IMR-90 (cell line): ENCODE measurements around the gene TRAFD1. TPM values are rescaled to one million over a fixed set of nuclear protein-coding genes. Genes with fewer than 3 reads are reported as not detected.

Experiments used
- ATAC-seq: fragments of 200-7000 bp; cut with Tn5 transposase; 2 replicates; pipeline ENCODE4 v1.9.1; 2020; ENCODE audit warnings: low read depth, mild to moderate bottlenecking, moderate library complexity
- BruUV-seq: library from RNA; stranded (reverse); fragments of 400-500 nt; replicated peaks from 2 replicates; lab custom pipeline; 2021; lab: Mats Ljungman, UMichigan
- CTCF ChIA-PET: fragments of 300-600 bp; formaldehyde crosslinking; extraction: SDS; loops from one replicate; lab custom pipeline; 2021; ENCODE audit warnings: antibody characterized with exemption; lab: Yijun Ruan, JAX
- POLR2A ChIA-PET: fragments of 300-600 bp; sonication (Branson Sonifier 250); formaldehyde crosslinking; loops from one replicate; lab custom pipeline; 2022; ENCODE audit warnings: antibody characterized with exemption; ENCODE audit not compliant: unreplicated experiment; lab: Charles Lee
- DNase-seq: peaks from one replicate; pipeline ENCODE4 v3.0.0; 2013
- H2AFZ ChIP-seq: replicated peaks from 2 replicates; pipeline ENCODE3; 2013; ENCODE audit warnings: low read length, mild to moderate bottlenecking; ENCODE audit not compliant: poor library complexity
- H2AK5ac ChIP-seq: 2 replicates; pipeline ENCODE4 v1.6.1; 2013; ENCODE audit warnings: low read depth, low read length, inconsistent platforms
- H2AK9ac ChIP-seq: replicated peaks from 2 replicates; pipeline ENCODE3; 2013; ENCODE audit warnings: mild to moderate bottlenecking, low read depth, low read length, moderate library complexity; ENCODE audit not compliant: poor library complexity
- H2BK120ac ChIP-seq: 2 replicates; pipeline ENCODE4 v1.6.1; 2013; ENCODE audit warnings: low read depth, low read length, inconsistent platforms
- H2BK15ac ChIP-seq: 3 replicates; pipeline ENCODE4 v1.6.1; 2013; ENCODE audit warnings: low read depth, low read length, inconsistent platforms
- H2BK20ac ChIP-seq: 2 replicates; pipeline ENCODE4 v1.6.1; 2013; ENCODE audit warnings: low read depth, mild to moderate bottlenecking, inconsistent platforms, low read length, moderate library complexity
- H2BK5ac ChIP-seq: 2 replicates; pipeline ENCODE4 v1.6.1; 2013; ENCODE audit warnings: mild to moderate bottlenecking, low read depth, low read length, inconsistent platforms; ENCODE audit not compliant: poor library complexity, severe bottlenecking
- H3K14ac ChIP-seq: replicated peaks from 2 replicates; pipeline ENCODE4 v1.6.1; 2013; ENCODE audit warnings: low read depth, low read length, inconsistent platforms
- H3K18ac ChIP-seq: 2 replicates; pipeline ENCODE4 v1.6.1; 2013; ENCODE audit warnings: low read depth, low read length, control low read depth
- H3K23ac ChIP-seq: 2 replicates; pipeline ENCODE4 v1.6.1; 2013; ENCODE audit warnings: low read depth, low read length, inconsistent platforms
- H3K27ac ChIP-seq: 2 replicates; pipeline ENCODE4 v1.5.1; 2013; ENCODE audit warnings: mild to moderate bottlenecking, control low read depth, low read length; ENCODE audit not compliant: insufficient read depth
- H3K27me3 ChIP-seq: 2 replicates; pipeline ENCODE4 v1.6.1; 2013; ENCODE audit warnings: low read length; ENCODE audit not compliant: control insufficient read depth, insufficient read depth
- H3K36me3 ChIP-seq: 2 replicates; pipeline ENCODE4 v1.6.1; 2013; ENCODE audit warnings: low read length, mixed read lengths; ENCODE audit not compliant: control insufficient read depth, insufficient read depth
- H3K4ac ChIP-seq: 2 replicates; pipeline ENCODE4 v1.6.1; 2013; ENCODE audit warnings: low read depth, low read length, inconsistent platforms
- H3K4me1 ChIP-seq: 2 replicates; pipeline ENCODE4 v1.6.1; 2013; ENCODE audit warnings: low read length, mixed read lengths; ENCODE audit not compliant: control insufficient read depth, insufficient read depth
- H3K4me2 ChIP-seq: 2 replicates; pipeline ENCODE4 v1.6.1; 2013; ENCODE audit warnings: low read depth, mild to moderate bottlenecking, control low read depth, low read length, moderate library complexity
- H3K4me3 ChIP-seq: 2 replicates; pipeline ENCODE4 v1.5.1; 2013; ENCODE audit warnings: low read depth, mild to moderate bottlenecking, control low read depth, low read length, moderate library complexity; ENCODE audit not compliant: insufficient read depth
- H3K56ac ChIP-seq: 2 replicates; pipeline ENCODE4 v1.6.1; 2013; ENCODE audit warnings: low read length, inconsistent platforms; ENCODE audit not compliant: insufficient read depth; ENCODE audit errors: extremely low read depth
- H3K79me1 ChIP-seq, 2 experiments: 2 replicates each; pipeline ENCODE4 v1.6.1; 2013; ENCODE audit warnings: low read length in 2 of 2, inconsistent platforms in 1 of 2, low read depth in 1 of 2
- H3K9ac ChIP-seq: 2 replicates; pipeline ENCODE4 v1.6.1; 2013; ENCODE audit warnings: low read depth, low read length, control low read depth
- H3K9me1 ChIP-seq: 2 replicates; pipeline ENCODE4 v1.6.1; 2013; ENCODE audit warnings: low read length, inconsistent platforms; ENCODE audit not compliant: insufficient read depth
- H3K9me3 ChIP-seq: 2 replicates; pipeline ENCODE4 v1.6.1; 2013; ENCODE audit warnings: low read length; ENCODE audit not compliant: control insufficient read depth, insufficient read depth
- H4K20me1 ChIP-seq: 2 replicates; pipeline ENCODE4 v1.6.1; 2013; ENCODE audit warnings: low read length, inconsistent platforms; ENCODE audit not compliant: insufficient read depth
- H4K5ac ChIP-seq: 2 replicates; pipeline ENCODE4 v1.6.1; 2013; ENCODE audit warnings: mild to moderate bottlenecking, low read depth, low read length, control low read depth
- H4K8ac ChIP-seq, 2 experiments: 2 replicates each; pipeline ENCODE4 v1.6.1; 2013; ENCODE audit warnings: low read depth in 2 of 2, low read length in 2 of 2, control low read depth in 1 of 2, inconsistent platforms in 1 of 2
- H4K91ac ChIP-seq: 2 replicates; pipeline ENCODE4 v1.6.1; 2013; ENCODE audit warnings: low read depth, low read length, inconsistent platforms; ENCODE audit not compliant: insufficient read depth
- CEBPB ChIP-seq: IDR thresholded peaks from 2 replicates; pipeline ENCODE4 v1.6.1; 2012; ENCODE audit warnings: low read depth, low read length, improper control_type of control experiment
- CHD1 ChIP-seq: IDR thresholded peaks from 2 replicates; pipeline ENCODE4 v1.6.1; 2012; ENCODE audit warnings: low read depth, low read length, improper control_type of control experiment
- CTCF ChIP-seq: conservative IDR thresholded peaks from 2 replicates; pipeline ENCODE4 v1.5.1; 2012; ENCODE audit warnings: mild to moderate bottlenecking, low read depth, low read length, improper control_type of control experiment
- POLR2A ChIP-seq: IDR thresholded peaks from 2 replicates; pipeline ENCODE4 v1.6.1; 2012; ENCODE audit warnings: mild to moderate bottlenecking, low read depth, low read length
- RFX5 ChIP-seq: IDR thresholded peaks from 2 replicates; pipeline ENCODE4 v1.8.0; 2012; ENCODE audit warnings: low read depth, mild to moderate bottlenecking, low read length, moderate library complexity
- SMC3 ChIP-seq: fragments of 150-350 bp; IDR thresholded peaks from 2 replicates; pipeline ENCODE4 v1.6.1; 2016; ENCODE audit warnings: low read depth, mild to moderate bottlenecking, antibody characterized with exemption, low read length, moderate library complexity
- WGBS, 2 experiments: methylation state at CpG; one replicate each; pipeline versions ENCODE4 v1.1.5 to v1.1.7; 2013; ENCODE audit warnings: missing lambda C conversion rate in 2 of 2; ENCODE audit not compliant: insufficient read length in 1 of 2; ENCODE audit errors: extremely low coverage in 2 of 2; 5-methylcytosine and 5-hydroxymethylcytosine counted together
- dilution Hi-C: fragments of 300-500 bp; cut with HindIII; formaldehyde crosslinking; loops from one replicate; pipeline ENCODE4 v1.14.3; 2018; ENCODE audit warnings: low sequenced_read_pairs; ENCODE audit not compliant: unreplicated experiment
- in situ Hi-C: fragments of 300-500 bp; cut with MboI; formaldehyde crosslinking; loops from 3 replicates; pipeline ENCODE4 v1.14.3; 2019; ENCODE audit warnings: low sequenced_read_pairs, inconsistent platforms, mixed read lengths
- intact Hi-C: fragments of 100-400 bp; cut with micrococcal nuclease; formaldehyde crosslinking; loops from 2 replicates; pipeline ENCODE4 v1.10.0; 2022
- polyA plus RNA-seq, 3 experiments: library from polyadenylated mRNA; depleted of rRNA; stranded (reverse); fragments of >200 nt; gene quantifications; 2 replicates each; pipeline ENCODE4 v1.2.3, GENCODE V29; 2012; ENCODE audit warnings: low replicate concordance in 1 of 3
- total RNA-seq: library from RNA; depleted of rRNA; stranded (reverse); fragments of >200 nt; gene quantifications from 2 replicates; pipeline ENCODE4 v1.2.3, GENCODE V29; 2012
- TF ChIP-seq, protein P1 (sequence below): fragments of 150-350 bp; IDR thresholded peaks from 2 replicates; pipeline ENCODE4 v1.6.1; 2017; ENCODE audit warnings: mild to moderate bottlenecking, antibody characterized with exemption, low read length, low read depth

The TRAFD1 gene
- total and polyA plus RNA-seq, 2 of the 4 experiments (the other 2 are of a cell fraction) = 41.3 to 70.4 TPM

- DNase-seq (peak; percentile 63), ATAC-seq (peak; percentile 53)
- no peak overlapping the region for H2BK15ac ChIP-seq
- no peak overlapping the region for H3K4me3 ChIP-seq
- intact Hi-C loops = no loop called here
- H3K9me3 ChIP-seq = no peaks in the 10 kb centered on the region
- H3K23ac ChIP-seq = no peak overlapping the region; the same call in 1 of the 2 replicates
- peaks cover 10% of the 10 kb centered on the region for H3K4me1 ChIP-seq
- H3K9me1 ChIP-seq = no peaks in the 10 kb centered on the region; the same call in 1 of the 2 replicates
- no peak overlapping the region for H3K56ac ChIP-seq
- in situ Hi-C loops = no loop called here
- TF ChIP-seq CTCF = no peak
- no peak for TF ChIP-seq CHD1
- peak; percentile 55 for TF ChIP-seq CEBPB
- TF ChIP-seq, protein P1, sequence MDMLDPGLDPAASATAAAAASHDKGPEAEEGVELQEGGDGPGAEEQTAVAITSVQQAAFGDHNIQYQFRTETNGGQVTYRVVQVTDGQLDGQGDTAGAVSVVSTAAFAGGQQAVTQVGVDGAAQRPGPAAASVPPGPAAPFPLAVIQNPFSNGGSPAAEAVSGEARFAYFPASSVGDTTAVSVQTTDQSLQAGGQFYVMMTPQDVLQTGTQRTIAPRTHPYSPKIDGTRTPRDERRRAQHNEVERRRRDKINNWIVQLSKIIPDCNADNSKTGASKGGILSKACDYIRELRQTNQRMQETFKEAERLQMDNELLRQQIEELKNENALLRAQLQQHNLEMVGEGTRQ = no peak
- no peak for TF ChIP-seq POLR2A
- TF ChIP-seq RFX5 = no peak
- no peak for TF ChIP-seq SMC3
- peaks cover 0 to 7% of the 10 kb centered on the region in 2 experiments; a peak in 1 of 4 replicates for H3K79me1 ChIP-seq
- H3K36me3 ChIP-seq = peaks cover 32% of the 10 kb centered on the region
- H3K9ac ChIP-seq = no peak overlapping the region
- H2AFZ ChIP-seq = no peak overlapping the region
- ChIA-PET CTCF (interaction anchor here (1.1 kb wide), 1 partner anchor 10 kb away, joined by 3 read pairs; no protein-coding TSS in a partner anchor), POLR2A (interaction anchor here (0.7 kb wide), 1 partner anchor 46 kb away, joined by 4 read pairs; no protein-coding TSS in a partner anchor)
- no peak overlapping the region for H2BK20ac ChIP-seq
- H3K14ac ChIP-seq = no peak overlapping the region
- no peak overlapping the region for H4K91ac ChIP-seq
- H4K5ac ChIP-seq = no peak overlapping the region
- H3K27ac ChIP-seq = peak overlapping the region; percentile 55; the same call in 1 of the 2 replicates
- H2BK5ac ChIP-seq = peak overlapping the region; percentile 29
- no peaks in the 10 kb centered on the region for H3K27me3 ChIP-seq
- no peak overlapping the region for H2AK9ac ChIP-seq
- no peak overlapping the region for H3K4ac ChIP-seq
- no TSS peak for BruUV-seq
- no peak overlapping the region for H3K18ac ChIP-seq
- WGBS, 2 experiments = no CpG with 5 or more reads among the region's 7 CpGs
- peaks cover 8% of the 10 kb centered on the region; the same call in 1 of the 2 replicates for H4K20me1 ChIP-seq
- H4K8ac ChIP-seq = no peak overlapping the region
- no peak overlapping the region for H2AK5ac ChIP-seq
- dilution Hi-C loops = no loop called here
- H2BK120ac ChIP-seq = no peak overlapping the region
- H3K4me2 ChIP-seq = peak overlapping the region; percentile 31; the same call in 1 of the 2 replicates
These were observed 57.1 kb downstream of the TRAFD1 start for GRCh38 chr12:112182499-112182898.
